IMR-90 (cell line): ENCODE results near the gene NOTCH3.

Experiments
- CEBPB ChIP-seq: IDR thresholded peaks from 2 replicates; pipeline ENCODE4 v1.6.1; 2012; ENCODE audit warnings: low read depth, low read length, improper control_type of control experiment
- CHD1 ChIP-seq: IDR thresholded peaks from 2 replicates; pipeline ENCODE4 v1.6.1; 2012; ENCODE audit warnings: low read depth, low read length, improper control_type of control experiment
- CTCF ChIP-seq: conservative IDR thresholded peaks from 2 replicates; pipeline ENCODE4 v1.5.1; 2012; ENCODE audit warnings: mild to moderate bottlenecking, low read depth, low read length, improper control_type of control experiment
- MXI1 ChIP-seq: IDR thresholded peaks from 2 replicates; pipeline ENCODE4 v1.6.1; 2012; ENCODE audit warnings: low read depth, mild to moderate bottlenecking, low read length, moderate library complexity, borderline replicate concordance
- POLR2A ChIP-seq: IDR thresholded peaks from 2 replicates; pipeline ENCODE4 v1.6.1; 2012; ENCODE audit warnings: mild to moderate bottlenecking, low read depth, low read length
- RFX5 ChIP-seq: IDR thresholded peaks from 2 replicates; pipeline ENCODE4 v1.8.0; 2012; ENCODE audit warnings: low read depth, mild to moderate bottlenecking, low read length, moderate library complexity
- SMC3 ChIP-seq: fragments of 150-350 bp; IDR thresholded peaks from 2 replicates; pipeline ENCODE4 v1.6.1; 2016; ENCODE audit warnings: low read depth, mild to moderate bottlenecking, antibody characterized with exemption, low read length, moderate library complexity

DNA sequence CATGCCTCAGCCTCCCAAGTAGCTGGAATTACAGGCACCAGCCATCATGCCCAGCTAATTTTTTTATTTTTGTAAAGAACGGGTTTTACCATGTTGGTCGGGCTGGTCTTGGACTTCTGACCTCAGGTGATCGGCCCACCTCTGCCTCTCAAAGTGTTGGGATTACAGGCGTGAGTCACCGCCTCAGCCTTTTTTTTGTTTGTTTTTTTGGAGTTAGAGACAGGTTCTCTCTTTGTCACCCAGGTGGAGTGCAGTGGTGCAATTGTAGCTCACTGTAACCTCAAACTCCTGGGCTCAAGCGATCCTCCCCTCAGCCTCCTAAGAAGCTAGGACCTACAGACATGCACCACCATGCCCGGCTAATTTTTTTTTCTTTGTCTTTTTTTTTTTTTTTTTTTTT, 15.6 kb upstream of the NOTCH3 start:
- TF ChIP-seq SMC3 (no peak), RFX5 (no peak), CTCF (no peak), CEBPB (no peak), CHD1 (no peak), POLR2A (no peak), MXI1 (no peak)
